HG03159 (cell line): ENCODE measurements around the gene RASGRF2.
"Not testable (repeated sequence)": the region's sequence is repeated elsewhere in the genome, so short reads cannot be mapped to it uniquely, and the experiment has no call there.

Experiments
- ATAC-seq: cut with Tn5 transposase; IDR thresholded peaks from one replicate; pipeline ENCODE4 v1.9.1; 2021; ENCODE audit warnings: mild to moderate bottlenecking, moderate library complexity; ENCODE audit not compliant: unreplicated experiment

Gene RASGRF2

GRCh38 chr5:81234299-81234698, 274.1 kb downstream of the RASGRF2 start:
- no peak for ATAC-seq

GRCh38 chr5:81234801-81235200, 274.6 kb downstream of the RASGRF2 start:
- ATAC-seq = no peak

GRCh38 chr5:81235287-81236072, 275.3 kb downstream of the RASGRF2 start:
- ATAC-seq = no peak

- no peak for ATAC-seq
These were observed 278.3 kb downstream of the RASGRF2 start for GRCh38 chr5:81238460-81238859.

GRCh38 chr5:81239613-81240012, 279.4 kb downstream of the RASGRF2 start:
- ATAC-seq = no peak

- no peak for ATAC-seq
These were observed 280.8 kb downstream of the RASGRF2 start for GRCh38 chr5:81241001-81241400.

GRCh38 chr5:81241961-81242648, 281.9 kb downstream of the RASGRF2 start:
- ATAC-seq = no peak

GRCh38 chr5:81242906-81243436, 282.8 kb downstream of the RASGRF2 start:
- ATAC-seq = no peak

- ATAC-seq = no peak
These were observed 284.3 kb downstream of the RASGRF2 start for GRCh38 chr5:81244451-81244850.

GRCh38 chr5:81245871-81246235, 285.7 kb downstream of the RASGRF2 start:
- ATAC-seq = no peak

- no peak for ATAC-seq
These were observed 286.5 kb downstream of the RASGRF2 start for GRCh38 chr5:81246697-81247096.

- ATAC-seq = no peak
These were observed 287.3 kb downstream of the RASGRF2 start for GRCh38 chr5:81247441-81247972.

GRCh38 chr5:81249240-81249639, 289.1 kb downstream of the RASGRF2 start:
- ATAC-seq = no peak

- ATAC-seq = no peak
These were observed 289.8 kb downstream of the RASGRF2 start for GRCh38 chr5:81250004-81250403.

- ATAC-seq = no peak
These were observed 291.8 kb downstream of the RASGRF2 start for GRCh38 chr5:81251922-81252321.

- ATAC-seq = no peak
These were observed 292.7 kb downstream of the RASGRF2 start for GRCh38 chr5:81252904-81253303.

- ATAC-seq = no peak
These were observed 293.7 kb downstream of the RASGRF2 start for GRCh38 chr5:81253875-81254274.

GRCh38 chr5:81254886-81255559, 294.9 kb downstream of the RASGRF2 start:
- ATAC-seq = no peak

- no peak for ATAC-seq
These were observed 296.6 kb downstream of the RASGRF2 start for GRCh38 chr5:81256766-81257165.

- not testable (repeated sequence) for ATAC-seq
These were observed 302.6 kb downstream of the RASGRF2 start for GRCh38 chr5:81262796-81263195.

- ATAC-seq = no peak
These were observed 304.9 kb downstream of the RASGRF2 start for GRCh38 chr5:81265101-81265500.
